GM23248 (cell line): ENCODE measurements around the gene METTL14.

Experiments
- EZH2 ChIP-seq: fragments of 200-600 bp; sonication (generic); IDR thresholded peaks from 2 replicates; pipeline ENCODE4 v1.6.1; 2018; ENCODE audit warnings: antibody characterized with exemption, mild to moderate bottlenecking; ENCODE audit not compliant: insufficient read depth, poor library complexity, severe bottlenecking
- EZH2phosphoT487 ChIP-seq: fragments of 200-600 bp; sonication (generic); IDR thresholded peaks from 2 replicates; pipeline ENCODE4 v1.6.1; 2018; ENCODE audit warnings: antibody characterized with exemption, moderate library complexity, mild to moderate bottlenecking, low read depth; ENCODE audit not compliant: insufficient read depth

DNA sequence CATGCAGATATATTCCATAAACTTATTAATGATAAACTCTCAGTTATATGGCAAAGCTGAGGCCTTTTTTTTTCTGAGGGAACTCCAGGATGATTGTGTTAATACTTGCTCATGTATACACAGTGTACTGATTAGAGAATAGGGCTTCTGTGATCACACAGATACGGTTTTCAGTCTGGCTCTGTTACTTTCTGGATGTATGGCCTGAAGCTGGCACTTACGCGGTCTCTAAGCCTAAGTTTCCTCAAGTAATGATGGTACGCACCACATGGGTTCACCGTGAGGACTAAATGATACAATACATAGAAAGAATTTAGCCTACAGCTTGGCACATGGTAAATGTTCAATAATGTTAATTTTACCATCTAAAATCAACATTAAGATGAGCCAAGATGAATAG is 77.0 kb downstream of the METTL14 start:
- TF ChIP-seq EZH2 (no peak), EZH2phosphoT487 (no peak)
